HFFc6 (cell line): ENCODE measurements around the gene ANKRD18A. TPM values are rescaled to one million over a fixed set of nuclear protein-coding genes. Genes with fewer than 3 reads are reported as not detected.

Experiments used
- DNase-seq: peaks from one replicate; pipeline ENCODE4 v3.0.0-alpha.2; 2018
- H3K27ac Mint-ChIP-seq: 2 replicates; pipeline ENCODE4 v1.8.0; 2020; ENCODE audit warnings: mild to moderate bottlenecking, mixed read lengths
- H3K27me3 Mint-ChIP-seq: 2 replicates; pipeline ENCODE4 v1.8.0; 2021; ENCODE audit warnings: mild to moderate bottlenecking, moderate library complexity, mixed read lengths; ENCODE audit not compliant: insufficient read depth
- H3K36me3 Mint-ChIP-seq: 2 replicates; pipeline ENCODE4 v1.8.0; 2021; ENCODE audit warnings: low read depth, mixed read lengths
- H3K4me1 Mint-ChIP-seq: 2 replicates; pipeline ENCODE4 v1.8.0; 2020; ENCODE audit warnings: low read depth, mixed read lengths
- H3K4me3 Mint-ChIP-seq: 2 replicates; pipeline ENCODE4 v1.8.0; 2020; ENCODE audit warnings: mild to moderate bottlenecking, moderate library complexity, mixed read lengths
- H3K9me3 Mint-ChIP-seq: 2 replicates; pipeline ENCODE4 v1.8.0; 2020; ENCODE audit warnings: mild to moderate bottlenecking, mixed read lengths
- total RNA-seq, 6 experiments: library from RNA; stranded (reverse); fragmentation: NEBNext Ultra II Directional; extraction: Animal tissue kit (Norgen Biotek cat#: 25700); gene quantifications; 2 replicates in 1 of 6; 3 replicates in 5 of 6; pipeline ENCODE4 v1.2.3, GENCODE V29; 2021
- TF ChIP-seq, protein P1 (sequence below): fragments of 200-600 bp; sonication (generic); IDR thresholded peaks from 2 replicates; pipeline ENCODE4 v1.5.0; 2021; ENCODE audit warnings: antibody characterized with exemption, mild to moderate bottlenecking

The ANKRD18A gene
- total RNA-seq, 6 experiments from 2014 or later = 1.7 to 2.9 TPM; not detected in 4

DNA sequence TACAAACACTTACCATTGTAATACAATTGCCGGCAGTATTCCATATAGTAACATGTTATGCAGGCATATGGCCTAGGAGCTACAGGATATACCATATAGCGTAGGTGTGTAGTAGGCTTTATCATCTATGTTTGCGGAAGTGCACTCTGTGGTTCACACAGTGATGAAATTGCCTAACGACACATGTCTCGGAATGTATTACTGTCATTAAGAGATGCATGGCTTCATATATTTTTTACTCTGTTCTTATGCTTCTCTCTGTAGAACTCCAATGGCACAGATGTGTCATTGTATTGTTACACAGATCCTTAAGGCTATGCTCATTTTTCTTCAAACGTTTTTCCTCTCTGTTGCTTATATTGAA, 19.2 kb upstream of the ANKRD18A start:
- Mint-ChIP-seq H3K36me3 (no peaks in the 10 kb centered on the region), H3K4me3 (no peak overlapping the region), H3K4me1 (no peaks in the 10 kb centered on the region; the same call in 1 of the 2 replicates), H3K27ac (no peak overlapping the region), H3K9me3 (no peaks in the 10 kb centered on the region), H3K27me3 (peaks cover 2% of the 10 kb centered on the region; the same call in 1 of the 2 replicates)
- TF ChIP-seq, protein P1, sequence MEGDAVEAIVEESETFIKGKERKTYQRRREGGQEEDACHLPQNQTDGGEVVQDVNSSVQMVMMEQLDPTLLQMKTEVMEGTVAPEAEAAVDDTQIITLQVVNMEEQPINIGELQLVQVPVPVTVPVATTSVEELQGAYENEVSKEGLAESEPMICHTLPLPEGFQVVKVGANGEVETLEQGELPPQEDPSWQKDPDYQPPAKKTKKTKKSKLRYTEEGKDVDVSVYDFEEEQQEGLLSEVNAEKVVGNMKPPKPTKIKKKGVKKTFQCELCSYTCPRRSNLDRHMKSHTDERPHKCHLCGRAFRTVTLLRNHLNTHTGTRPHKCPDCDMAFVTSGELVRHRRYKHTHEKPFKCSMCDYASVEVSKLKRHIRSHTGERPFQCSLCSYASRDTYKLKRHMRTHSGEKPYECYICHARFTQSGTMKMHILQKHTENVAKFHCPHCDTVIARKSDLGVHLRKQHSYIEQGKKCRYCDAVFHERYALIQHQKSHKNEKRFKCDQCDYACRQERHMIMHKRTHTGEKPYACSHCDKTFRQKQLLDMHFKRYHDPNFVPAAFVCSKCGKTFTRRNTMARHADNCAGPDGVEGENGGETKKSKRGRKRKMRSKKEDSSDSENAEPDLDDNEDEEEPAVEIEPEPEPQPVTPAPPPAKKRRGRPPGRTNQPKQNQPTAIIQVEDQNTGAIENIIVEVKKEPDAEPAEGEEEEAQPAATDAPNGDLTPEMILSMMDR = no peak
- DNase-seq = no peak

DNA sequence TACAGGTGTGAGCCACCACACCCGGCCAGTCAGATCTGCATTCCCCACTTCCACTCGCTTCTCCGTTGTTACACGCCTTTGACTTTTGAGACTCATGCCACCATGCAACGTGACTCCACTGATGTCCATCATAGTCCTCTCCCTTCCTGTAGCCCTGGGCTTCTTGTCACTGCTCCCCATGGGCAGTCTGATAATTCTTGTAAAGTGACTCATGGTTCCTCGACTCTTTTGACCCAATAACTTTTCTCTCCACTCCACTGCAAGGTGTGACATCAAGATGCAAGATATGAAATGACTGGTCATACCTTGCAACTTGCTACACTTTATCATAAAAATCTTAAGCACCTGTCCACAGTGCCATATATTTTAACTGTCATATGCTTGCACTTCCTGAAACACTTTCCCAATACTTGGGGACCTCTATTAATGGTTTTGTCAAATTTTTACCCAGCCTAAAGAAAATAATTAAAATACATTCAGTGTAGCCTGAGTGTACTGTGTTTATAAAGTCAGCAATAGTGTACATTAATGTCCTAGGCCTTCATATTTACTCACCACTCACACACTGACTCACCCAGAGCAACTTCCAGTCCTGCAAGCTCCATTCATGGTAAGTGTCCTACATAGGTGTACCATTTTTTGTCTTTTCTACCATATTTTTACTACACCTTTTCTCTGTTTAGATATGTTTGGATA, 18.6 kb upstream of the ANKRD18A start:
- Mint-ChIP-seq H3K9me3 (no peaks in the 10 kb centered on the region), H3K4me3 (no peak overlapping the region), H3K27me3 (peaks cover 2% of the 10 kb centered on the region; the same call in 1 of the 2 replicates), H3K27ac (no peak overlapping the region), H3K36me3 (no peaks in the 10 kb centered on the region), H3K4me1 (no peaks in the 10 kb centered on the region; the same call in 1 of the 2 replicates)
- DNase-seq = no peak
- TF ChIP-seq, protein P1 = no peak

DNA sequence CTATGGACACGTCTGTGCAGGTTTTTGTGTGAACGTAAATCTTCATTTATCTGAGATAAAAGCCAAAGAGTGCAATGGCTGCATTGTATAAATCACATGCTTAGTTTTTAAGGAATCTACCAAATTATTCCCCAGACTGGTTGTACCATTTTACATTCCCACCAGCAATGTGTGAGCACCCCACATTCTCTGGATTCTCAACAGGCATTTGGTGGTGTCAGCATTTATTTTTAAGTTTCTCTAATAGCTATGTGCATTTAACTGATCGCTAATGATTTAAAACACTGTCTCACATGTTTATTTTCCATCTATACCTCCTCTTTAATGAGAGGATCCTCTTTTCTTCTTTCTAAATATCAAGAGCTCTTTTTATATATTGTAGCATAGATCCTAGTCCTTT, 13.9 kb upstream of the ANKRD18A start:
- H3K27me3 Mint-ChIP-seq = peaks cover 3% of the 10 kb centered on the region
- no peaks in the 10 kb centered on the region; the same call in 1 of the 2 replicates for H3K4me1 Mint-ChIP-seq
- DNase-seq = no peak
- H3K27ac Mint-ChIP-seq = no peak overlapping the region
- TF ChIP-seq, protein P1 = no peak
- no peaks in the 10 kb centered on the region for H3K36me3 Mint-ChIP-seq
- no peak overlapping the region for H3K4me3 Mint-ChIP-seq
- no peaks in the 10 kb centered on the region for H3K9me3 Mint-ChIP-seq

DNA sequence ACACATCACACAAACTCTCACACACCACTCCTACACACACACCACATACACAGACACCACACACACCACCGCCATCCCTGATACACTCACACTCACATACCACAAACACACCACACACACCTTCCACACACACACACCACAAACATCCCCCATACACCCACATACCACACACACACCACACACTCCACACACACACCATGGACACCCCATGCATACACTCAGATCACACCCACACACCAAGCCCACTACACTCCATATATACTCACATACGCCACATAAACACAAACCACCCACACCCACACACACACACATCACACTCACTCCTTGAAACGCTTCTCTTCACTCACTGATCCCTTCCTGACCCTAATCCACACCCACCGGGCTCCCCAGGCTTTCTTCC, 9.1 kb upstream of the ANKRD18A start:
- no peaks in the 10 kb centered on the region; the same call in 1 of the 2 replicates for H3K9me3 Mint-ChIP-seq
- H3K4me1 Mint-ChIP-seq = no peaks in the 10 kb centered on the region
- no peak overlapping the region for H3K27ac Mint-ChIP-seq
- DNase-seq = no peak
- H3K4me3 Mint-ChIP-seq = no peak overlapping the region
- TF ChIP-seq, protein P1 = no peak
- no peaks in the 10 kb centered on the region for H3K36me3 Mint-ChIP-seq
- H3K27me3 Mint-ChIP-seq = peaks cover 3% of the 10 kb centered on the region

DNA sequence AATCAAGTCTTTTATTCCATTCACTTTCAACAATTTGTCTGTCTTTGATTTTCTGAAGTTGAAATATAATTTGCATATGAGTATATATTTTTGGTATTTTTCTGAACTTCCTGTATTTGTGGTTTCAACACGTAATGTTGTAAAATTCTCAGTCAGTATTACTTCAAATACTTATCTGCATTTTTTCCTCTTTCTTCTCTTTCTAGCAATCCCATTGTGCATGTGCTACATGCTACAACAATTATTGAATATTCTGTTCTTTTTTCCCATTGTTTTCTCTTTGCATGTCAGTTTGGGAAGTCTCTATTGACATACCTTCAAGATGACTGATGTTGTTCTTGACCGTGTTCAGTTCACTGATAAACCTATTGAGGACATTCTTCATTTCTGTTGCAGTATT, 5.6 kb upstream of the ANKRD18A start:
- no peaks in the 10 kb centered on the region for H3K4me1 Mint-ChIP-seq
- H3K27ac Mint-ChIP-seq = no peak overlapping the region
- TF ChIP-seq, protein P1 = no peak
- H3K4me3 Mint-ChIP-seq = no peak overlapping the region
- 0 out of 2 replicates have a peak, but pooled peaks cover 5% of the 10 kb centered on the region for H3K36me3 Mint-ChIP-seq
- DNase-seq = no peak
- H3K9me3 Mint-ChIP-seq = peaks cover 6% of the 10 kb centered on the region
- H3K27me3 Mint-ChIP-seq = peaks cover 12% of the 10 kb centered on the region
